NCI-H187 treated with DMSO at 0.1 percent for 48 hours (cell line): ENCODE measurements around the gene CCDC107.

Source experiments
- DNase-seq: peaks from one replicate; lab custom pipeline; 2025; lab: John Stamatoyannopoulos, UW

The CCDC107 gene

GRCh38 chr9:35682520-35683315 is 24.6 kb downstream of the CCDC107 start:
- DNase-seq = no peak

GRCh38 chr9:35683323-35683722 is 25.2 kb downstream of the CCDC107 start:
- no peak for DNase-seq

GRCh38 chr9:35684921-35685320 is 26.8 kb downstream of the CCDC107 start:
- DNase-seq = no peak

- no peak for DNase-seq
These were observed 27.4 kb downstream of the CCDC107 start for GRCh38 chr9:35685506-35685905.

GRCh38 chr9:35686222-35687203 is 28.4 kb downstream of the CCDC107 start:
- no peak for DNase-seq

GRCh38 chr9:35687306-35687705 is 29.2 kb downstream of the CCDC107 start:
- no peak for DNase-seq

- DNase-seq = no peak
These were observed 30.0 kb downstream of the CCDC107 start for GRCh38 chr9:35687972-35688557.

- DNase-seq = no peak
These were observed 30.8 kb downstream of the CCDC107 start for GRCh38 chr9:35688558-35689541.

- DNase-seq = no peak
These were observed 31.6 kb downstream of the CCDC107 start, which contains the start of gene TPM2 for GRCh38 chr9:35689542-35690293. Gene TPM2, minus strand, starts transcription at chr9:35689925. Its CDS starts 108 bp downstream, at chr9:35689817.

GRCh38 chr9:35690294-35690613 is 32.2 kb downstream of the CCDC107 start:
- DNase-seq = no peak

GRCh38 chr9:35690614-35691333 is 32.7 kb downstream of the CCDC107 start:
- DNase-seq = no peak

- no peak for DNase-seq
These were observed 33.2 kb downstream of the CCDC107 start for GRCh38 chr9:35691334-35691650.

- no peak for DNase-seq
These were observed 33.7 kb downstream of the CCDC107 start for GRCh38 chr9:35691757-35692301.

- no peak for DNase-seq
These were observed 37.9 kb downstream of the CCDC107 start for GRCh38 chr9:35695943-35696401.

GRCh38 chr9:35696520-35697215 is 38.6 kb downstream of the CCDC107 start:
- no peak for DNase-seq

- DNase-seq = no peak
These were observed 39.4 kb downstream of the CCDC107 start for GRCh38 chr9:35697486-35697885.

- no peak for DNase-seq
These were observed 40.1 kb downstream of the CCDC107 start for GRCh38 chr9:35698231-35698630.

GRCh38 chr9:35700031-35700430 is 41.9 kb downstream of the CCDC107 start:
- DNase-seq = no peak

GRCh38 chr9:35700942-35701341 is 42.9 kb downstream of the CCDC107 start:
- no peak for DNase-seq
